WERI-Rb-1 (cell line): ENCODE data around the gene KCNQ4.

Source experiments
- DNase-seq: peaks from one replicate; pipeline ENCODE4 v3.0.0-alpha.2; 2020
- H3K27ac ChIP-seq: fragments of 250-450 bp; sonication (Bioruptor Pico); 2 replicates; pipeline ENCODE4 v1.5.1; 2020; ENCODE audit warnings: mild to moderate bottlenecking, moderate library complexity
- H3K27me3 ChIP-seq: fragments of 250-450 bp; sonication (Bioruptor Pico); 2 replicates; pipeline ENCODE4 v1.5.1; 2021; ENCODE audit warnings: mild to moderate bottlenecking, low read depth, moderate library complexity; ENCODE audit not compliant: insufficient read depth, severe bottlenecking
- H3K36me3 ChIP-seq: fragments of 250-450 bp; sonication (Bioruptor Pico); 2 replicates; pipeline ENCODE4 v1.5.1; 2020; ENCODE audit warnings: mild to moderate bottlenecking, moderate library complexity
- H3K4me3 ChIP-seq: 2 replicates; pipeline ENCODE4 v1.5.1; 2011; ENCODE audit warnings: low read depth, mild to moderate bottlenecking, control low read depth, low read length
- H3K9me3 ChIP-seq: fragments of 250-450 bp; sonication (Bioruptor Pico); 2 replicates; pipeline ENCODE4 v1.5.1; 2021; ENCODE audit warnings: mild to moderate bottlenecking, moderate library complexity; ENCODE audit not compliant: severe bottlenecking
- TF ChIP-seq, protein P1 (sequence below): IDR thresholded peaks from 2 replicates; pipeline ENCODE4 v1.5.1; 2011; ENCODE audit warnings: low read depth, mild to moderate bottlenecking, control low read depth, inconsistent platforms, low read length

KCNQ4 gene

DNA sequence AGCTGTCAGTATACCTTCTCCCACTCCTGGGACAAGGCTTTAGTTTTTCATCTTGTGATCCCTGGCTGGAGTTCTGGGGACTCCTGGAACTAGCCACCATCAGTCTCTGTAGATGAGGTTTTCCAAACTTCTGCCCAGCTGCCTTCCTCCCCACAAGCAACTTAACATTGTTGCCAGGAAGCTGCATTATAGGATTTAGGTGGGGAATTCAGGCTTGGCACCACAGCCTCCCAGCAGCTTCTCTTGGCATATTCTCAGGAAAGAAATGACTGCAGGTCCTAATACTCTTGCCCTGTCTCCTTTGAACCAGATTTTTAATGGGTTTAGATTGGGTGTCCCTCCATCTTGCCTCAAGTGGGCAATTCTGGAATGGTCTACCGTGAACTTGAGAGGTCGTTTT is 18.6 kb upstream of the KCNQ4 start:
- Histone ChIP-seq H3K36me3 (peaks cover 55% of the 10 kb centered on the region), H3K27me3 (no peaks in the 10 kb centered on the region), H3K4me3 (no peak overlapping the region), H3K27ac (no peak overlapping the region), H3K9me3 (no peaks in the 10 kb centered on the region)
- TF ChIP-seq, protein P1, sequence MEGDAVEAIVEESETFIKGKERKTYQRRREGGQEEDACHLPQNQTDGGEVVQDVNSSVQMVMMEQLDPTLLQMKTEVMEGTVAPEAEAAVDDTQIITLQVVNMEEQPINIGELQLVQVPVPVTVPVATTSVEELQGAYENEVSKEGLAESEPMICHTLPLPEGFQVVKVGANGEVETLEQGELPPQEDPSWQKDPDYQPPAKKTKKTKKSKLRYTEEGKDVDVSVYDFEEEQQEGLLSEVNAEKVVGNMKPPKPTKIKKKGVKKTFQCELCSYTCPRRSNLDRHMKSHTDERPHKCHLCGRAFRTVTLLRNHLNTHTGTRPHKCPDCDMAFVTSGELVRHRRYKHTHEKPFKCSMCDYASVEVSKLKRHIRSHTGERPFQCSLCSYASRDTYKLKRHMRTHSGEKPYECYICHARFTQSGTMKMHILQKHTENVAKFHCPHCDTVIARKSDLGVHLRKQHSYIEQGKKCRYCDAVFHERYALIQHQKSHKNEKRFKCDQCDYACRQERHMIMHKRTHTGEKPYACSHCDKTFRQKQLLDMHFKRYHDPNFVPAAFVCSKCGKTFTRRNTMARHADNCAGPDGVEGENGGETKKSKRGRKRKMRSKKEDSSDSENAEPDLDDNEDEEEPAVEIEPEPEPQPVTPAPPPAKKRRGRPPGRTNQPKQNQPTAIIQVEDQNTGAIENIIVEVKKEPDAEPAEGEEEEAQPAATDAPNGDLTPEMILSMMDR = no peak
- DNase-seq = no peak

- TF ChIP-seq, protein P1 = no peak
- H3K36me3 ChIP-seq = peaks cover 59% of the 10 kb centered on the region
- no peak overlapping the region for H3K27ac ChIP-seq
- DNase-seq = no peak
- H3K9me3 ChIP-seq = no peaks in the 10 kb centered on the region
- no peak overlapping the region for H3K4me3 ChIP-seq
- no peaks in the 10 kb centered on the region for H3K27me3 ChIP-seq
Observed at GRCh38 chr1:40766017-40766416, 17.6 kb upstream of the KCNQ4 start.

- Histone ChIP-seq H3K4me3 (no peak overlapping the region), H3K27ac (no peak overlapping the region), H3K9me3 (no peaks in the 10 kb centered on the region), H3K36me3 (peaks cover 59% of the 10 kb centered on the region), H3K27me3 (no peaks in the 10 kb centered on the region)
- TF ChIP-seq, protein P1 = no peak
- DNase-seq = no peak
Observed at GRCh38 chr1:40766560-40766959, 17.0 kb upstream of the KCNQ4 start.

DNA sequence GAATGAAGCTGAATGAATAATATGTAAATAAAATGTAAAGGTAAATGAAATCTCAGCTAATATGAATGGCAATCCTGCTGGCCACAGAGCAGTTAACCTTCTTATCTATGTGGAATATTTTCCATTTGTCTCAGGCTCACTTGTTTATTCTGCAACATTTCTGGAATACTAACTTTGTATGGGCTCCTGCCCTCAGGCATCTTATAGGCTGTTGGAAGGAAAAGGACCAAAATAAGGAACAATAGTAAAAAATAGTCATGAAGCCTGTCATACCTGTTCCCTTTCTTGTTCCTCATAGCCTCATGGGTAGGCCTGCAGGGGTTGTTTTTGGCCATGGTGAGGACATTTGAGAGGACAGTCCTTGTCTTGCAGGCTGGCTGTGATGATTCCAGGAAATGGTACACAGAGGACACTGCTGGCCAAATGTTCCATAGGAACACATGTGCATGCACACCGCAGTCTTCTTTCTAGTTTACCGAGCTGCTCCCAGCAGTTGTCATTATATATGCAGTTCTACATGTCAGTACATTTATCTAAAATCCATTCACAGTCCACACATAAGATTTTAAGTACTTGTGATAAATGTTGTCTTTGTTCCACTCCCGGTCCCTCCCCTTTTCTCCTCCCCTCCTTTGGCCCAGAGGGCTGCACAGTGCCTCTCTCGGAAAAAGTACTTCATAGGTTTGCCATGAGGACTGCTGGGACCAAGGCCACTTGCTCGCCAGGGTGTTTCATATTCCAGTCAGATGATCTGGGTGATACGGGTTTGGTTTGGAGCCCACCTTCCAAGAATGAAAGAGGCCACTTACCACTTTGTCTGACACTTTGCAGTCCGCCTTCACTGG is 15.2 kb upstream of the KCNQ4 start:
- DNase-seq = no peak
- H3K27ac ChIP-seq = no peak overlapping the region
- no peak overlapping the region for H3K4me3 ChIP-seq
- peaks cover 58% of the 10 kb centered on the region for H3K36me3 ChIP-seq
- no peaks in the 10 kb centered on the region for H3K27me3 ChIP-seq
- H3K9me3 ChIP-seq = no peaks in the 10 kb centered on the region
- TF ChIP-seq, protein P1 = no peak

DNA sequence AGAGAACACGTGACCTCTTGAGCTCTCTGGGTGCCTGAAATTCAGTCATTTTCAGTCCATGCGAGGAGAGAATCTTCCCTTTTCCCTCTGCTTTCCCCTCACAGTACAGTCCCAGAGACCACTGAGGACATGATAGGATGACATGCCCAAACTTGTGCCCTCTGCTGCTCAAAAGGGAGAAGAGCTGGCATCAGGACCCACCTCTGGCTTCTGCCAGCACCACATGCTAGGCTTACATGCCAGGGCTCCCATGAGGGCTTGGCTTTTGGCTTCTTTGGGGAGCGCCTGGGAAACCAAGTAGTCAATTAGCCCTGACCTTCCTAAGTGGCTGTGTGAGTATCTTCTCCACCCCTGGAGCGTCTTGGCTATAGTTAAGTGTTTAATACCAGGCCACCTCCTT is 13.8 kb upstream of the KCNQ4 start:
- H3K9me3 ChIP-seq = no peaks in the 10 kb centered on the region
- TF ChIP-seq, protein P1 = no peak
- H3K36me3 ChIP-seq = peaks cover 44% of the 10 kb centered on the region
- no peak overlapping the region for H3K27ac ChIP-seq
- H3K27me3 ChIP-seq = no peaks in the 10 kb centered on the region
- DNase-seq = no peak
- H3K4me3 ChIP-seq = no peak overlapping the region
